Esophagus muscularis mucosa (tissue), 4 donors: ENCODE data around the gene WNT10A. TPM values are rescaled to one million over a fixed set of nuclear protein-coding genes. Genes with fewer than 3 reads are reported as not detected.

Experiments
- DNase-seq: peaks from one replicate; pipeline ENCODE4 v3.0.0-alpha.2; 2017; ENCODE audit errors: extremely low spot score
- H3K27ac ChIP-seq, 4 donors: fragments of 200-600 bp; sonication (generic); replicated peaks in 1 of 4; 1 replicate in 3 of 4; 2 replicates in 1 of 4; pipeline ENCODE4 v1.5.1; 2016 to 2019; ENCODE audit warnings: mild to moderate bottlenecking in 1 of 4
- H3K27me3 ChIP-seq, 4 donors: fragments of 200-600 bp; sonication (generic); one replicate each; pipeline versions ENCODE4 v1.5.1 to v1.6.0; 2016 to 2019
- H3K36me3 ChIP-seq, 4 donors: fragments of 200-600 bp; sonication (generic); one replicate each; pipeline ENCODE4 v1.5.1; 2016 to 2019
- H3K4me1 ChIP-seq, 4 donors: fragments of 200-600 bp; sonication (generic); one replicate each; pipeline ENCODE4 v1.5.1; 2016 to 2019
- H3K4me3 ChIP-seq, 4 donors: fragments of 200-600 bp; sonication (generic); 1 replicate in 2 of 4; 2 replicates in 2 of 4; pipeline ENCODE4 v1.5.1; 2016 to 2019; ENCODE audit warnings: mild to moderate bottlenecking in 4 of 4, moderate library complexity in 1 of 4
- H3K9me3 ChIP-seq, 4 donors: fragments of 200-600 bp; sonication (generic); 1 replicate in 3 of 4; 2 replicates in 1 of 4; pipeline ENCODE4 v1.5.1; 2016 to 2019
- EP300 ChIP-seq: sonication (generic); formaldehyde crosslinking; IDR thresholded peaks from one replicate; pipeline ENCODE4 v1.6.1; 2017; ENCODE audit warnings: antibody characterized with exemption
- POLR2A ChIP-seq: fragments of 450-650 bp; IDR thresholded peaks from one replicate; pipeline ENCODE4 v1.6.1; 2017; ENCODE audit warnings: antibody characterized with exemption, moderate library complexity, mild to moderate bottlenecking, low read depth
- POLR2AphosphoS5 ChIP-seq, 2 donors: sonication (generic); formaldehyde crosslinking; IDR thresholded peaks; one replicate each; pipeline ENCODE4 v1.6.1; 2017; ENCODE audit warnings: antibody characterized with exemption in 2 of 2
- WGBS: methylation state at CpG from one replicate; pipeline ENCODE4 v1.1.5; 2018; 5-methylcytosine and 5-hydroxymethylcytosine counted together
- intact Hi-C: fragments of 100-400 bp; cut with DNase I; formaldehyde crosslinking; loops from one replicate; pipeline ENCODE4 v1.15.1; 2023
- total RNA-seq, 4 donors: library from RNA; depleted of rRNA; stranded (reverse); fragments of >200 nt; gene quantifications; one replicate each; pipeline versions ENCODE4 v1.1.0 to v1.2.1, GENCODE V29; 2016
- TF ChIP-seq, protein P1 (sequence below), 3 experiments: fragments of 200-600 bp in 2 of 3; fragments of 450-650 bp in 1 of 3; sonication (generic) in 2 of 3; IDR thresholded peaks; one replicate each; pipeline ENCODE4 v1.5.1; 2017 to 2019; ENCODE audit warnings: antibody characterized with exemption in 3 of 3, mild to moderate bottlenecking in 2 of 3, moderate library complexity in 1 of 3

Gene WNT10A
- total RNA-seq, 4 donors from 2014 or later: 0.17 TPM; not detected in 3

DNA sequence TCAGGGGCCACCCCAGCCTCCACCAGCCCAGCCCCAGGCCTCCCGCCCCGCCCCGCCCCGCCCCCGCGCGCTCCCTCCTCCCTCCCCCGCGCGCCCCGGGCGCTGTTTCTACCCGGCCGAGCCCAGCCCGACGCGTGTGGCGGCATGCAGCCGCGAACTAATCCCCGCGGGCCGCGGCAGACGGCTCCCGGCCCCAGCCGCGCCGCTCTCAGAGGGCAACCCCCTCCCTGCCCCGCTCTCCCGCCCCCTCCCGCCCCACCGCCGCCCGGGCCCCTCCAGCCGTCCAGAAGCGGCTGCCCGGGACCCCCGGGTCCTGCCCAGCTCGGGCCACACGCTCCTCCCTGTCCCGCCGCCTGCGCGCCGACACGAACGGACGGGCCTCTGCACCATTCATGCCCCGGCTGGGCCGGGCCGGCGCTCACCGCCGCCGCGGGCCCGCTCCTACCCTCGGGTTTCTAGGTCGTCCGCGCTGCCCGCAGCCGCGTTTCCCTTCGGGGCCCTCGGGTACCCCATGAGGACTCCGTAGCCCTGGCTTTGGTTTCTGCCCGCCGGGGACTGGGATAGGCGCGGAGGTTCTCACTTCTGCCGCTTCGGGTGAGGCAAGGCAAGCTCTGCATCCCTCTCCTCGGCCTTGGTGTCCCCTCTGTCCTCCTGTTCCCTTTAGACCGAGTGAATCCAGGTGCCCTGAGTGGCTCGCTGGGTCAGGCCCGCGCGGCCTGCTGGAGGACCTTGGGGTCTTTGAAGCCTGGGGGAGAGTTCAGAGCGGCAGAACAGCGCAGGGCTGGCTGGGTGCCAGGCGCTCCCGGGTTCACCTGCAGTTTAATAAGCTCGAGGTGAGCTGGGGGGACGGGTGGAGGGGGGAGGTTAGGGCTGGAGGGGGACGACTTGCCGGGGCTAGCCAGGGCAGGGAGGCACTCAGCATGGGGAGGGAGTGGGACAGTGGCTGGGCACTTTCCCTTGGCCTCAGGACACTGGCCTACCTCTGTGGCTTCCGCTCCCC is 3.1 kb downstream of the WNT10A start:
- H3K36me3 ChIP-seq: no peaks in the 10 kb centered on the region
- WGBS: 48% methylated on average over 5 of the region's 89 CpGs
- DNase-seq: no peak
- H3K4me3 ChIP-seq: peak overlapping the region; percentile 53 to 63 (median 55)
- no peaks in the 10 kb centered on the region for H3K9me3 ChIP-seq
- peaks cover 0 to 73% (median 32%) of the 10 kb centered on the region in 4 donors for H3K27me3 ChIP-seq
- TF ChIP-seq POLR2A: no peak
- peaks cover 19 to 40% (median 32%) of the 10 kb centered on the region in 4 donors for H3K4me1 ChIP-seq
- intact Hi-C loops: no loop called here
- H3K27ac ChIP-seq: peak overlapping the region in 1 of 4 donors; percentile 7

- Histone ChIP-seq H3K4me3 (no peak overlapping the region), H3K27me3 (peaks cover 0 to 66% (median 24%) of the 10 kb centered on the region in 4 donors), H3K4me1 (peaks cover 19 to 32% (median 29%) of the 10 kb centered on the region in 4 donors), H3K36me3 (no peaks in the 10 kb centered on the region), H3K27ac (no peak overlapping the region), H3K9me3 (no peaks in the 10 kb centered on the region)
- intact Hi-C loops: no loop called here
- TF ChIP-seq, protein P1, sequence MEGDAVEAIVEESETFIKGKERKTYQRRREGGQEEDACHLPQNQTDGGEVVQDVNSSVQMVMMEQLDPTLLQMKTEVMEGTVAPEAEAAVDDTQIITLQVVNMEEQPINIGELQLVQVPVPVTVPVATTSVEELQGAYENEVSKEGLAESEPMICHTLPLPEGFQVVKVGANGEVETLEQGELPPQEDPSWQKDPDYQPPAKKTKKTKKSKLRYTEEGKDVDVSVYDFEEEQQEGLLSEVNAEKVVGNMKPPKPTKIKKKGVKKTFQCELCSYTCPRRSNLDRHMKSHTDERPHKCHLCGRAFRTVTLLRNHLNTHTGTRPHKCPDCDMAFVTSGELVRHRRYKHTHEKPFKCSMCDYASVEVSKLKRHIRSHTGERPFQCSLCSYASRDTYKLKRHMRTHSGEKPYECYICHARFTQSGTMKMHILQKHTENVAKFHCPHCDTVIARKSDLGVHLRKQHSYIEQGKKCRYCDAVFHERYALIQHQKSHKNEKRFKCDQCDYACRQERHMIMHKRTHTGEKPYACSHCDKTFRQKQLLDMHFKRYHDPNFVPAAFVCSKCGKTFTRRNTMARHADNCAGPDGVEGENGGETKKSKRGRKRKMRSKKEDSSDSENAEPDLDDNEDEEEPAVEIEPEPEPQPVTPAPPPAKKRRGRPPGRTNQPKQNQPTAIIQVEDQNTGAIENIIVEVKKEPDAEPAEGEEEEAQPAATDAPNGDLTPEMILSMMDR (IDR thresholded peaks at IDR 0.05): no peak
- TF ChIP-seq POLR2AphosphoS5 (IDR thresholded peaks at IDR 0.05) (no peak), EP300 (no peak), POLR2A (no peak)
- 90% methylated on average over 2 of the region's 2 CpGs for WGBS
- DNase-seq: no peak
Measured at GRCh38 chr2:218884519-218884918, 3.9 kb downstream of the WNT10A start.

DNA sequence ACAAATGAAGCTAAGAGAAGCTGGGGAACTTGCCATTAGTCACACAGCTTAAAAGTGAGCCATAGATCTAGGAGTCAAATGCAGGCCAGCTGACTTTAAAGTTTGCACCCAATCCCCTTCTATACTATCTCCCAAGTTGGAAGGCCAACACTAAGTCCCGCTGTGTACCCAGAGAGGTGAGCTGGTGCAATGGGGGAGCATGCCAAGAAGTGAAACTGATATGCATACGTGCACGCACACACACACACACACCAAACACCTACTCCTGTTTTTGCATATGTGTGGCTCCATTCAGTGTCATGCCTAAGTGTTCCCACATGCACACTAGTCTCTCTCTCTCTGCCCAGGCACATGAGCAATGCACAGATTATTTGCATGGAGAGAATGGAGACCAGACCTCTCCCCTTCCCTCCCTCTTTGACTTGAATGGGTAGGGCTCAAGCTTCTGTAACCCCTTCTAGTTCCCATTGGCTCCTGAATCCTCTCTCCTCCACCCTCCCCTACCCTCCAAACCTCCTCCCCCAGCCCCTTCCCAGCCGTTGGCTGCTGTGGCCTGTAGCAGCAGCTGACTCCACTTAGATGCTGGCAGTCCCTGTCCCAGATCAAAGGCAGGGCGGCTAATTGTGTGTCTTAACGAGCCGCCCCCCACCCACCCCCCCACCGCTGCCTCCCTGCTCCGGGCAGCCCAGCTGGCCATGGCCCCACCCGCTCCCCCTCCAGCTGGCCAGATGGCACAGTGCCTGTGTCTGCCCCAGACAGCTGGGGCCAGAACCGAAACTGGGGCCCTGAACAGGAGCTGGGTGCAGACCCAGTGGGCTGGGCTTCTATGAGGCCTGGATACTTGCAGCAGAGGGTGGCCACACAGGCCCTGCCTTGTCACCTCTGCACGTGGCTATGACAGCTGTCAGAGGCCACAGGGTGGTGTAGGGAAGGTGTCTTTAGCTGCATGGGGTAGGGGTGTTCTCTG is 5.6 kb downstream of the WNT10A start:
- Histone ChIP-seq H3K4me3 (no peak overlapping the region), H3K36me3 (no peaks in the 10 kb centered on the region), H3K9me3 (no peaks in the 10 kb centered on the region), H3K4me1 (peaks cover 8 to 16% (median 15%) of the 10 kb centered on the region in 4 donors), H3K27ac (no peak overlapping the region), H3K27me3 (peaks cover 0 to 48% (median 7%) of the 10 kb centered on the region in 4 donors)
- WGBS: 67% methylated on average over 11 of the region's 12 CpGs
- intact Hi-C loops: no loop called here
- DNase-seq: no peak
- TF ChIP-seq POLR2AphosphoS5 (IDR thresholded peaks at IDR 0.05) (no peak), POLR2A (no peak), EP300 (no peak)
- TF ChIP-seq, protein P1 (IDR thresholded peaks at IDR 0.05): no peak

DNA sequence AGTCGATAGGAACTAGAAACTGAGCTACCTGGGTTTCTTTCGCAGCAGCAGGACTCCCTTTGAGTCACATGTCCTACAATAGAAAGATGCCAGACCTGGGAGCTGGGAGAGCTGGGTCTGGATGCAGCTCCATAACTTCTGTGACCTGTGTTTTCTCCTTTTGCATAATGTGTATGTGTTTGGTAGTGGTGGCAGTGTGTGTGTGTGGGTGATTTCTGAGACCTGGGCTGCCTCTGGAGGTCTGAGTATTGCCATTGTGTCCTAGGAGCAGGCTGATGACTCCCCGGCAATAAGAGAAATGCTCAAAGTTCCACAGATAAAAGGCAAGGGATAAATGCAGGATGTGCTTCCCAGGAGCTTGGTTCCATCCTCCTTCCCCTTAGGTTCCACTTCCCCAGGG is 6.4 kb downstream of the WNT10A start:
- intact Hi-C loops: no loop called here
- Histone ChIP-seq H3K36me3 (no peaks in the 10 kb centered on the region), H3K4me1 (peaks cover 8 to 16% (median 15%) of the 10 kb centered on the region in 4 donors), H3K27me3 (peaks cover 0 to 48% (median 2%) of the 10 kb centered on the region in 4 donors), H3K27ac (no peak overlapping the region), H3K4me3 (no peak overlapping the region), H3K9me3 (no peaks in the 10 kb centered on the region)
- no peak for DNase-seq
- WGBS: 92% methylated on average over 3 of the region's 3 CpGs
- TF ChIP-seq POLR2A: no peak
- TF ChIP-seq EP300: no peak
- TF ChIP-seq POLR2AphosphoS5 (IDR thresholded peaks at IDR 0.05): no peak
- TF ChIP-seq, protein P1 (IDR thresholded peaks at IDR 0.05): no peak
